ENCODE results near the gene EEF2KMT. TPM values are rescaled to one million over a fixed set of nuclear protein-coding genes. Genes with fewer than 3 reads are reported as not detected.

The EEF2KMT gene
- total and polyA plus RNA-seq, 4 donors = 4.2 to 11.4 (median 7.3) TPM

- H3K36me3 ChIP-seq (ENCODE audit: control insufficient read depth in 4 of 4, insufficient read depth in 3 of 4, low read depth in 1 of 4, low read length in 3 of 4) = no peaks in the 10 kb centered on the region
- no peaks in the 10 kb centered on the region for H3K27me3 ChIP-seq (ENCODE audit: control insufficient read depth in 4 of 4, insufficient read depth in 4 of 4, low read length in 3 of 4)
- TF ChIP-seq MAX (IDR thresholded peaks at IDR 0.05) (no peak), JUND (IDR thresholded peaks at IDR 0.05) (no peak), EGR1 (IDR thresholded peaks at IDR 0.05; ENCODE audit: low read depth in 2 of 2) (no peak), ZBTB33 (IDR thresholded peaks at IDR 0.05) (no peak), GABPA (IDR thresholded peaks at IDR 0.05 in 1 of 2, conservative IDR thresholded peaks at IDR 0.05 in 1 of 2) (no peak), ATF3 (IDR thresholded peaks at IDR 0.05) (no peak), HNF4G (IDR thresholded peaks at IDR 0.05) (no peak), FOXA1 (IDR thresholded peaks at IDR 0.05) (no peak), CTCF (IDR thresholded peaks at IDR 0.05; ENCODE audit: low read depth, low read length, missing input control) (no peak), YY1 (IDR thresholded peaks at IDR 0.05) (no peak), HNF4A (conservative IDR thresholded peaks at IDR 0.05) (no peak), TAF1 (conservative IDR thresholded peaks at IDR 0.05) (no peak), NR2F2 (IDR thresholded peaks at IDR 0.05) (no peak), RAD21 (IDR thresholded peaks at IDR 0.05) (no peak), SP1 (IDR thresholded peaks at IDR 0.05) (no peak), REST (IDR thresholded peaks at IDR 0.05) (no peak)
- no peak overlapping the region for H3K27ac ChIP-seq (ENCODE audit: low read depth in 1 of 2, low read length in 2 of 2)
- H3K9ac ChIP-seq (ENCODE audit: low read depth in 1 of 2, low read length in 2 of 2) = no peak overlapping the region
- no peak overlapping the region for H3K4me3 ChIP-seq (ENCODE audit: low read depth in 1 of 3, low read length in 3 of 3)
- WGBS = 74% methylated on average over 8 of the region's 8 CpGs
- H3K4me1 ChIP-seq (ENCODE audit: control insufficient read depth in 4 of 4, insufficient read depth in 4 of 4, low read length in 3 of 4) = no peaks in the 10 kb centered on the region
- H3K9me3 ChIP-seq (ENCODE audit: control insufficient read depth in 4 of 4, low read length in 3 of 4) = no peaks in the 10 kb centered on the region
- no peak for DNase-seq (ENCODE audit: low spot score)
These were observed 32.3 kb downstream of the EEF2KMT start for GRCh38 chr16:5065326-5065725.

GRCh38 chr16:5064915-5065314 lies 32.7 kb downstream of the EEF2KMT start:
- H3K9me3 ChIP-seq (ENCODE audit: control insufficient read depth in 4 of 4, low read length in 3 of 4) = no peaks in the 10 kb centered on the region
- no peak for DNase-seq (ENCODE audit: low spot score)
- H3K9ac ChIP-seq (ENCODE audit: low read depth in 1 of 2, low read length in 2 of 2) = no peak overlapping the region
- WGBS = 78% methylated on average over 7 of the region's 7 CpGs
- H3K4me1 ChIP-seq (ENCODE audit: control insufficient read depth in 4 of 4, insufficient read depth in 4 of 4, low read length in 3 of 4) = no peaks in the 10 kb centered on the region
- H3K36me3 ChIP-seq (ENCODE audit: control insufficient read depth in 4 of 4, insufficient read depth in 3 of 4, low read depth in 1 of 4, low read length in 3 of 4) = no peaks in the 10 kb centered on the region
- no peaks in the 10 kb centered on the region for H3K27me3 ChIP-seq (ENCODE audit: control insufficient read depth in 4 of 4, insufficient read depth in 4 of 4, low read length in 3 of 4)
- TF ChIP-seq MAX (IDR thresholded peaks at IDR 0.05) = no peak
- no peak for TF ChIP-seq YY1 (IDR thresholded peaks at IDR 0.05)
- TF ChIP-seq GABPA (IDR thresholded peaks at IDR 0.05 in 1 of 2, conservative IDR thresholded peaks at IDR 0.05 in 1 of 2) = no peak
- TF ChIP-seq SP1 (IDR thresholded peaks at IDR 0.05) = no peak
- TF ChIP-seq ATF3 (IDR thresholded peaks at IDR 0.05) = no peak
- H3K27ac ChIP-seq (ENCODE audit: low read depth in 1 of 2, low read length in 2 of 2) = no peak overlapping the region
- H3K4me3 ChIP-seq (ENCODE audit: low read depth in 1 of 3, low read length in 3 of 3) = no peak overlapping the region
